Heart left ventricle (tissue), 16 donors: Measurements from ENCODE around the gene GADD45B. TPM values are rescaled to one million over a fixed set of nuclear protein-coding genes. Genes with fewer than 3 reads are reported as not detected.
"Not testable (repeated sequence)": the region's sequence is repeated elsewhere in the genome, so short reads cannot be mapped to it uniquely, and the experiment has no call there.

Experiments used
- ATAC-seq, 4 donors: fragments of 200-7000 bp; cut with Tn5 transposase; one replicate each; pipeline ENCODE4 v1.9.1; 2020 to 2022; ENCODE audit warnings: moderate library complexity in 4 of 4, mild to moderate bottlenecking in 3 of 4, moderate number of reproducible peaks in 1 of 4
- DNase-seq, 5 donors: peaks; one replicate each; pipeline ENCODE4 v3.0.0-alpha.2; 2020
- H3K27ac ChIP-seq, 12 donors: fragments of 200-600 bp; sonication (generic) in 4 of 12; one replicate each; pipeline versions ENCODE4 v1.5.0 to v1.8.0; 2016 to 2022; ENCODE audit warnings: mild to moderate bottlenecking in 2 of 12
- H3K27me3 ChIP-seq, 9 donors: fragments of 200-600 bp; sonication (generic) in 2 of 9; one replicate each; pipeline versions ENCODE4 v1.5.1 to v1.8.0; 2016 to 2022; ENCODE audit warnings: mild to moderate bottlenecking in 3 of 9
- H3K36me3 ChIP-seq, 9 donors: fragments of 200-600 bp; sonication (generic) in 2 of 9; one replicate each; pipeline versions ENCODE4 v1.5.0 to v1.8.0; 2018 to 2022; ENCODE audit warnings: mild to moderate bottlenecking in 2 of 9
- H3K4me1 ChIP-seq, 12 donors: fragments of 200-600 bp; sonication (generic) in 4 of 12; one replicate each; pipeline versions ENCODE4 v1.5.0 to v1.8.0; 2016 to 2022; ENCODE audit warnings: mild to moderate bottlenecking in 3 of 12
- H3K4me3 ChIP-seq, 12 donors: fragments of 200-600 bp; sonication (generic) in 4 of 12; one replicate each; pipeline versions ENCODE4 v1.5.0 to v1.8.0; 2017 to 2022; ENCODE audit warnings: mild to moderate bottlenecking in 9 of 12, moderate library complexity in 4 of 12
- H3K9me3 ChIP-seq, 12 donors: fragments of 200-600 bp; sonication (generic) in 4 of 12; one replicate each; pipeline versions ENCODE4 v1.5.0 to v1.8.0; 2016 to 2022; ENCODE audit warnings: mild to moderate bottlenecking in 1 of 12
- POLR2A ChIP-seq, 2 donors: fragments of 450-650 bp; IDR thresholded peaks; one replicate each; pipeline ENCODE4 v1.6.1; 2017; ENCODE audit warnings: antibody characterized with exemption in 2 of 2, mild to moderate bottlenecking in 2 of 2, moderate library complexity in 2 of 2
- WGBS, 4 donors: extraction: QIAGEN DNeasy Blood & Tissue Kit in 2 of 4; methylation state at CpG; one replicate each; pipeline versions ENCODE4 v1.1.5 to v1.1.7; 2013 to 2018; 5-methylcytosine and 5-hydroxymethylcytosine counted together
- intact Hi-C, 10 donors: fragments of 100-400 bp; cut with DNase I; formaldehyde crosslinking; loops; one replicate each; pipeline versions ENCODE4 v1.11.1 to v1.14.2; 2022
- polyA plus RNA-seq, 2 donors: library from polyadenylated mRNA; stranded (reverse); fragments of 200-250 nt; gene quantifications; one replicate each; pipeline ENCODE4 v1.2.3, GENCODE V29; 2013
- total RNA-seq, 9 donors: library from RNA; depleted of rRNA in 2 of 9; stranded (reverse); fragments of >200 nt in 2 of 9; fragmentation: NEBNext Ultra II Directional in 3 of 9; extraction: Animal tissue kit (Norgen Biotek cat#: 25700) in 3 of 9; gene quantifications; one replicate each; pipeline versions ENCODE4 v1.1.0 to v1.2.4, GENCODE V29; 2016 to 2023
- TF ChIP-seq, protein P1 (sequence below), 12 donors: fragments of 200-600 bp; sonication (generic) in 4 of 12; IDR thresholded peaks; one replicate each; pipeline versions ENCODE4 v1.5.0 to v1.8.0; 2018 to 2022; ENCODE audit warnings: antibody characterized with exemption in 12 of 12, mild to moderate bottlenecking in 5 of 12
- donor health status: ischemic (EF 13 %, LVEDD 7.1; RV severe dilation, severe dysfunction).
- donor health status: healthy with polysubstance abuse.
- donor health status: DM: no; HTN: yes; CAD: no.
- donor health status: DM: no; HTN: no; CAD: no.
- donor health status: ischemic (EF 25% LVEDD 6.9; RV normal size, moderate dysfunction).
- donor health status: ischemic (EF 25% LVEDD 5.7; RV mildly dilated, moderate dysfunction).
- donor health status: healthy.
- donor health status: DM: yes; HTN: yes; CAD: no.
- donor health status: ischemic (EF 35%, LVEDD 5.7; RV mildly dilated, moderate dysfunction).
- donor health status: nonischemic (EF 11% LVEDD 7.7; RV severe dilation, severe dysfunction).
- donor health status: DM: yes; HTN: yes; CAD: no.
- donor health status: PGD.
- donor health status: ischemic (EF 29% LVEDD 5.4; RV normal size, mild dysfunction).
- donor health status: nonischemic (EF 23%, LVEDD 6.1; RV moderate dilation, normal function).

Gene GADD45B
- total and polyA plus RNA-seq, 11 donors, result 20.3 to 155 (median 47.3) TPM

DNA sequence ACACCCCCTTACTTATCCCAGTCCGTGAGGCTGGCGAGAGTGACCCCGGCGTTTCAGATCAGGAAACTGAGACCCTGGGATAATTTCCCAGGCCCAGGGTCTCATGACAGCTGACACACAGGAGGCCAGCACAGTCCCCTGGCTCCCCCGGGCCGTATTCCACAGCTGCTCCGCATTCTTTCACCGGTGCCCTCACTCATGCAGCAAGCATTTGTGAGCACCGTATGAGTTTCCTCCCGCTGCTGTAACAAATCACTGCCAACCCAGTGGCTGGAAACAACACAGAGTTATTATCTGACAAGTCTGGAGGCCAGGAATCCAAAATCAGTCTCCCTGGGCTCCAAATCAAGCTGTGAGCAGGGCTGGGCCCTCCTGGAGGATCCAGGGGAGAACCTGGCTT lies 21.3 kb downstream of the GADD45B start:
- H3K9me3 ChIP-seq, result no peaks in the 10 kb centered on the region
- H3K4me1 ChIP-seq, result peaks cover 2 to 30% (median 19%) of the 10 kb centered on the region in 12 donors
- intact Hi-C loops, result loop anchor here in 4 of 10 donors (5.0 kb wide), 2 partner anchors 45 to 80 kb away; no protein-coding TSS in a partner anchor
- ATAC-seq (no peak), DNase-seq (no peak)
- TF ChIP-seq, protein P1, sequence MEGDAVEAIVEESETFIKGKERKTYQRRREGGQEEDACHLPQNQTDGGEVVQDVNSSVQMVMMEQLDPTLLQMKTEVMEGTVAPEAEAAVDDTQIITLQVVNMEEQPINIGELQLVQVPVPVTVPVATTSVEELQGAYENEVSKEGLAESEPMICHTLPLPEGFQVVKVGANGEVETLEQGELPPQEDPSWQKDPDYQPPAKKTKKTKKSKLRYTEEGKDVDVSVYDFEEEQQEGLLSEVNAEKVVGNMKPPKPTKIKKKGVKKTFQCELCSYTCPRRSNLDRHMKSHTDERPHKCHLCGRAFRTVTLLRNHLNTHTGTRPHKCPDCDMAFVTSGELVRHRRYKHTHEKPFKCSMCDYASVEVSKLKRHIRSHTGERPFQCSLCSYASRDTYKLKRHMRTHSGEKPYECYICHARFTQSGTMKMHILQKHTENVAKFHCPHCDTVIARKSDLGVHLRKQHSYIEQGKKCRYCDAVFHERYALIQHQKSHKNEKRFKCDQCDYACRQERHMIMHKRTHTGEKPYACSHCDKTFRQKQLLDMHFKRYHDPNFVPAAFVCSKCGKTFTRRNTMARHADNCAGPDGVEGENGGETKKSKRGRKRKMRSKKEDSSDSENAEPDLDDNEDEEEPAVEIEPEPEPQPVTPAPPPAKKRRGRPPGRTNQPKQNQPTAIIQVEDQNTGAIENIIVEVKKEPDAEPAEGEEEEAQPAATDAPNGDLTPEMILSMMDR (IDR thresholded peaks at IDR 0.05), result no peak
- TF ChIP-seq POLR2A (IDR thresholded peaks at IDR 0.05), result no peak
- 89 to 93% (median 91%) methylated on average over 3 to 10 of the region's 10 CpGs for WGBS, 4 donors
- no peaks in the 10 kb centered on the region for H3K36me3 ChIP-seq
- H3K27ac ChIP-seq, result no peak overlapping the region
- H3K27me3 ChIP-seq, result peaks cover 0 to 4% (median 0%) of the 10 kb centered on the region in 9 donors
- H3K4me3 ChIP-seq, result no peak overlapping the region

DNA sequence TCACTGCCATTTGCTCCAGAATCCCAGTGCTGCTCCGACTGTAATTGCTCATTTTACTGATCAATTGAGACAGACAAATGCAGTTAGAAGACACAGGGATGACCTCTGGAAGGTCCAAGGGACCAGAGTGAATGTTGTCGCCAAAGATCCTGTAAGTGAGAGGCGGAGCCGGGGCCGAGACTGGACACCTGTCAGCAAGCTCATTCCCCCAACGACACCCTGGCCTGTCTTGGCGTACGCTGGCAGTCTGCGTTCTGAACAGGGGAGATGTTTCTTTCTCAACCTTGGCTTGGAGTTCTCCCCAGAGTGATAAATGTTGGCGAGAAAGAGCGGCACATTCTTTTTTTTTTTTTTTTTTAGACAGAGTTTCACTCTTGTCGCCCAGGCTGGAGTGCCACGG lies 24.2 kb downstream of the GADD45B start:
- no peak overlapping the region for H3K27ac ChIP-seq
- H3K4me3 ChIP-seq, result no peak overlapping the region

DNA sequence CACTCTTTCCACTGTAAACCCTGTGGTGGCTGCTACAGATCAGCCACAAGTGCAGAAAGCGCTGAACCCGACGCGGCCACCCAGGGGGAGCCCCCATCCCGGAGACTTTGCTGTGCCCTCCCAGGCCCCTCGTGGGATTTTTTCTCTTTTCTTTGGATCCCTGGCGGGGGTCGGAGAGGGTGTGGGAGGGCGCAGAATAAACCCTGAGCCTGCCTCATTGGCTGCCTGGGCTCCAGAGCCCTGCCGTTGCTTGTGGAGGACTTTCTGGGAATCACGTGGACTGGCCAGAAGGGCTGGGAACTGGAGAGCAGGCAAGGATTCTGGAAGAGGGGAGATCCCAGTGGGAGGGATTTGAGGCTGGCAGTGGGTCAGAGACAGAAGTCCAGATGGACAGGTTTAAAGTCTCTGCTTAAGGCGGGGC lies 24.9 kb downstream of the GADD45B start:
- ATAC-seq (peak in 1 of 4 donors; percentile 10), DNase-seq (no peak)
- Histone ChIP-seq H3K36me3 (no peaks in the 10 kb centered on the region), H3K4me1 (peaks cover 2 to 20% (median 7%) of the 10 kb centered on the region in 12 donors), H3K9me3 (no peaks in the 10 kb centered on the region), H3K27ac (no peak overlapping the region), H3K4me3 (no peak overlapping the region), H3K27me3 (no peaks in the 10 kb centered on the region)
- intact Hi-C loops, result no loop called here
- 46 to 65% (median 60%) methylated on average over 11 to 12 of the region's 12 CpGs for WGBS, 4 donors
- no peak for TF ChIP-seq POLR2A (IDR thresholded peaks at IDR 0.05)
- TF ChIP-seq, protein P1 (IDR thresholded peaks at IDR 0.05), result no peak

More for the DNA sequence above, 24.2 kb downstream of the GADD45B start:
- H3K9me3 ChIP-seq, result no peaks in the 10 kb centered on the region
- H3K4me1 ChIP-seq, result peaks cover 2 to 27% (median 14%) of the 10 kb centered on the region in 12 donors
- ATAC-seq (no peak), DNase-seq (no peak)
- H3K27me3 ChIP-seq, result no peaks in the 10 kb centered on the region
- no peaks in the 10 kb centered on the region for H3K36me3 ChIP-seq
- 83 to 88% (median 87%) methylated on average over 13 of the region's 13 CpGs for WGBS, 4 donors
- intact Hi-C loops, result no loop called here
- TF ChIP-seq, protein P1 (IDR thresholded peaks at IDR 0.05), result no peak
- no peak for TF ChIP-seq POLR2A (IDR thresholded peaks at IDR 0.05)

DNA sequence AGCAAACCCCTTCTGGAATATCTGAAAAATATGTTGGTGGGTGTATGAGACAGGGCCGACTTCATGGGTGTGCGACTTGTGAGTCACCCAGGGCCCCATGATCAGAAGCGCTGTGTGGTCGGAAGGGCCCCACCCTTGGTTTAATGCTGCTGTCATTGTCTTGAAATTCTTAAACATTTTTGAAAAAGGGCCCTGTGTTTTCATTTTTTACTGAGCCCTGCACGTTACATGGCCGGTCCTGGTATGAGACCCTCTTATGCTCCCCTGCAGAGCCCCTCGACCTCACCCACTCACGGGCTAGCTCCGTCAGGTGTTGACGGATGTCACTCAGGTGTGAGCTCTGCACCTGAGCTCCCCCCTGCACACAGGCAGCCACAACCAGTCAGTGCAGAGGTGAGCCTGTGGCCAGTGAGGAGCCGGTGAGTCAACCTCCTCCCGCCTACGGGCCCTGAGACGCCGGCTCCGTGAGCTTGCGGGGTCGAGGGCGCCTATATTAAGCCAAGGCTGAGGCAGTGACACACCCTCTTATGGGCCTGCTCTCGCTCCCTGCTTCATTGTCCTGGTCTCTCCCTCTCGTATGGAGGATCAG lies 27.7 kb downstream of the GADD45B start:
- TF ChIP-seq, protein P1 (IDR thresholded peaks at IDR 0.05), result no peak
- no peaks in the 10 kb centered on the region for H3K9me3 ChIP-seq
- DNase-seq, result no peak
- peak in 3 of 4 donors; percentile 10 to 37 (median 31) for ATAC-seq
- no peak overlapping the region for H3K4me3 ChIP-seq
- intact Hi-C loops, result no loop called here
- peaks cover 0 to 21% (median 0%) of the 10 kb centered on the region in 12 donors for H3K4me1 ChIP-seq
- 57 to 74% (median 61%) methylated on average over 12 to 21 of the region's 21 CpGs for WGBS, 4 donors
- no peaks in the 10 kb centered on the region for H3K36me3 ChIP-seq
- H3K27me3 ChIP-seq, result no peaks in the 10 kb centered on the region
- H3K27ac ChIP-seq, result peak overlapping the region in 1 of 12 donors; percentile 69

DNA sequence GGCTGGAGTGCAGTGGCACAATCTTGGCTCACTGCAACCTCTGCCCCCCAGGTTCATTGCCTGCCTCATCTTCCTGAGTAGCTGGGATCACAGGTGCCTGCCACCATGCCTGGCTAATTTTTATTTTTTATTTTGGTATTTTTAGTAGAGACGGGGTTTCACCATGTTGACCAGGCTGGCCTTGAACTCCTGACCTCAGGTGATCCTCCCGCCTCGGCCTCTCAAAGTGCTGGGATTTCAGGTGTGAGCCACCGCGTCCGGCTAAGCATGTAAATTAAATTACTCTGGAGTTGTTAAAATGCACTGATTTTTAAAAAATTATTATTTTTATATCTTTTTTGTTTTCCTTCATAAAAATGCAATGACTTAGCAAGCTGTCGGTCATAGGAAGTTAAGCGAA lies 30.7 kb downstream of the GADD45B start:
- intact Hi-C loops, H3K4me3 ChIP-seq, H3K36me3 ChIP-seq, H3K27me3 ChIP-seq, ATAC-seq, H3K27ac ChIP-seq, H3K9me3 ChIP-seq, DNase-seq: not testable (repeated sequence)
- WGBS, 4 donors, result 79 to 83% (median 80%) methylated on average over 8 of the region's 8 CpGs
- H3K4me1 ChIP-seq, result peaks cover 0 to 21% (median 0%) of the 10 kb centered on the region in 12 donors
